Activated CD8-positive, alpha-beta memory T cell treated with anti-CD3 and anti-CD28 coated beads, Interleukin-2, amount 50 U/mL, for 24 hours (primary cell): ENCODE data around the gene BORCS5.

ENCODE experiments used
- DNase-seq: peaks from one replicate; pipeline ENCODE4 v3.0.0-alpha.2; 2020; ENCODE audit errors: extremely low read depth

BORCS5 gene

DNA sequence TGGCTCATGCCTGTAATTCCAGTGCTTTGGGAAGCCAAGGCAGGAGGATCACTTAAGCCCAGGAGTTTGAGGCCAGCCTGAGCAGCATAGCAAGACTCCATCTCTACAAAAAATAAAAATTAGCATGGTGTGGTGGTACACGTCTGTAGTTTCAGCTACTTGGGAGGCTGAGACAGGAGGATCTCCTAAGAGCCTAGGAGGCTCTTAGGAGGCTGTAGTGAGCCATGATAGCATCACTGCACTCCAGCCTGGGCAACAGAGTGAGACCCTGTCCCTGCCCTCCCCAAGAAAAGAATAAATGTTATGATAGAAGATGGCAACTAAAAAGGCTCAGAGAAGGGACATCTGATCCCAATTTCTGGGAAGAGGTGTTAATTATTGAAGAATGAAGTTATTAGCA lies 3.6 kb upstream of the BORCS5 start:
- DNase-seq = no peak

DNA sequence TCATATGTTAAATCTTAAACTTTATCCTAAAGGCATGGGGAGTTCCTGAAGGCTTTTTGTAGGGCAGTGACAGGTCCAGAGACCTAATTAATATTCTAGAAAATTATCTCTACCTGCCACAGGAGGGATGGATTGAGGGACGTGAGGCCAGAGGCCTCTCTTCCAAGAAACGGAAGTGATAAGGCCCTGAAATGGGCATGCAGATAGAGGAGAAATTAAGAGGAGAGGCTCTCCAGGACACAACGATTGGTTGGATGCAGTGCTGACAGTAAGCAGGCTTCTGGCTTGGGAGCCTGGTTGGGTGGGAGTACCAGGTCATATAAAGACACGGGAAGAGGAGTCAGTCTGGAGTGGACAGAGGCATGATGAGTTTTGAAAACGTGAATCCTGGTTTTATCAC lies 3.1 kb upstream of the BORCS5 start:
- no peak for DNase-seq

DNA sequence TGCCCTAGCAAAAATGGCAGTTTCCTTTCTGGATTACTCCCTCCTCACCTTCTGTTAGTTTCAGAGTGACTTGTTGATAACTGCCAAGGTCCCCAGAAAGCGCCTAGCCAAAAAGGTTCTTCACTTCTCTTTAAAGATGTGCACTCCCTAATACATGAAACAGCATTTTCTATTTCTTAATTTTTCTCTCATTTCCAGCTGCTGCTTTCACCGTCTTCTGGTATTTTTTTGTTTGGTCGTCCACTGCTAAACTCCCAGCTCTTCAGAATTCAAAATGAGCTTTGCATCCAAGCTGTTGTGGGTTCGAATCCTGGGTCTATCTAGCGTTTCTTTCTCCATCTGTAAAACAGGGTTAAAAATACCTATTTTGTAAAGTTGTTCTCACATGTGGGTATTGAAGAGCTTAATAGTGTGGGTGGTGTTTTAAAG lies 397 bp upstream of the BORCS5 start:
- no peak for DNase-seq

DNA sequence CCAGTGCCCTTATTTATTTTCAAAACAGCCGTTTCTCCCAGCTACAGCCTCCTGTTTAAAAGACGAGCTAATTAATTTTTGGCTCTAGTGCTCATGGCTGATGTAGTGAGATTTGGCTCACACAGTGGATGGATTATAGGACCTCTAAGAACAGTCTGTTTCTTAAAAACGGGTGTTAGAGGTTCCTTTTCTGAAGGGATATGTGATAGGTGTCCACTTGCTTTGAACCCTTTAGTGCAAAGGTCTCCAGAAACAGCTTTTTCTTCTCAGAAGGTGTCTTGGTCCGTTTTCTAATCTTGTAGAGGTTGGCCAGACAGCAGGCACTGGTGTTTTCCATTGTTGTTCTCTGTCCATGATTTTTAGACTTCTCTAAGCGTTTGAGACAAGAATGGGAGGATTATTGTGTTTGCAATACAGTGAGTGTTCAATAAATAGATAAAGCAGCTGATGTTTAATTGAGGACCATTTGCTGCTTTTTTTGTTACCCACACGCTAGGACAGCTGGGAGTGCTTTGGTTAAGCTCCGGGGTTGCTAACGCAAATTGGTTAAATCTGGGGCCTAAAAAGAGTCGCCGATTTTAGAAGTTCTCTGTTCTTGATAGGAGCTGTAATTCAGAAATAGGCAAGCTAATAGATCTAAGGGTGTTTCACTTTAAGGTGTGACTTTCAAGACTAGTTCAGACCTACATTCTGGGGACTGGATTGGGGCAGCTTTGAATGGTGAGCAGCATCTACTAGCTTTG lies 1.0 kb downstream of the BORCS5 start:
- no peak for DNase-seq

DNA sequence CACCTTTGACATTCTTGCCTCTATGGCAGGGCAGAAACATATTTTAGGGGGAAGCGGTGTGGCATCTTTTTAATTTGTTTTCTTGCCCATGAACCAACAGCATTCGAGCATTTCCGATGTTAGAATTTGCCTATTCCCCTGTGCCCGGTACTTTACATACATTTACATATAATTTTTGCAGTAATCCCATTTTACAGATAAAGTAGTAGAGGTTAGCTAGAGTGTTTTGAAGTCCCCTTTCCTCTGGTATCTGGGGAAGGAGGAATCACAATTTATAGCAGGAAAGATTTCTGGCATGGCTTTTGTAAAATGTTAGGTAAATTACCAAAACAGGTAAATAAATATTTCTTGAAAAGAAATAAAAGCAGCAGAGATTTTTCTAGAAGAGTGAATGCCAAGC lies 1.6 kb downstream of the BORCS5 start:
- no peak for DNase-seq

DNA sequence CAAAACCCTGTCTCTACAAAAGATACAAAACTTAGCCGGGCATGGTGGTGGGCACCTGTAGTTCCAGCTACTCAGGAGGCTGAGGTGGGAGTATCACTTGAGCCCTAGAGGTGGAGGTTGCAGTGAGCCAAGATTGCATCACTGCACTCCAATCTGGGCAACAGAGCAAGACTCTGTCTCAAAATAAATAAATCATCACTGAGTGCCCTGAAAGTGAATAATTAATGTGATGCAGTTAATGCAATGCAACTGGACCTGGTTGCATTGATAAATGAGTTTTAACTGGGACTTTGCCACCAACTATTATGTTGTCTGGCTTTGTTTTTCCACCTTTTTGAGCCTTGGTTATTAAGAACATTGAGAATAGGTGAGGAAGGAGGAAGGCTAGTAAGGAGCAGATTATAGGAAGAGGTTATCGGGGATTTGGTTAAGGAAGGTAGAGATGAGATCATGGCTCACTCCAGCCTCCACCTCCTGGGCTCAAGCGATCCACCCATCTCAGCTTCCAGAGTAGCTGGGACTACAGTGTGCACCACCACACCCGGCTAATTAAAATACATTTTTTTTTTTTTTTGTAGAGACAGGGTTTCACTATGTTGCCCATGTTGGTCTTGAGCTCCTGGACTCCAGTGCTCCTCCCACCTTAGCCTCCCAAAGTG lies 8.0 kb downstream of the BORCS5 start:
- DNase-seq = no peak

DNA sequence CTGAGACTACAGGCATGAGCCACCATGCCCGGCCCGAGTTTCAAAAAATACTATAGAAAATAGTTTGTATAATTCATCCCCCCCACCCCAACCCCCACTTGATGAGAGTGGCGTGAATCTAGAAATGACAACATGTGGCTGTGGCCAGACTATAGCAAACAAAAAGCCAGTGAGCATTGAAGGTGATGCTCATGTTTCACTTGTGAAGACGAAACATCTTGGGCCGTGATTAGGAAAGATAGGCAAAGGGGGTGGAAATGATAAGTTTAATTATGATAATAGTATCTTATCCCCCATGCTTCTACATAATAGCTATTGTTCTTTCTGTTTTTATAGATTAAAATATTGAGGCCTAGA lies 8.5 kb downstream of the BORCS5 start:
- DNase-seq = no peak

DNA sequence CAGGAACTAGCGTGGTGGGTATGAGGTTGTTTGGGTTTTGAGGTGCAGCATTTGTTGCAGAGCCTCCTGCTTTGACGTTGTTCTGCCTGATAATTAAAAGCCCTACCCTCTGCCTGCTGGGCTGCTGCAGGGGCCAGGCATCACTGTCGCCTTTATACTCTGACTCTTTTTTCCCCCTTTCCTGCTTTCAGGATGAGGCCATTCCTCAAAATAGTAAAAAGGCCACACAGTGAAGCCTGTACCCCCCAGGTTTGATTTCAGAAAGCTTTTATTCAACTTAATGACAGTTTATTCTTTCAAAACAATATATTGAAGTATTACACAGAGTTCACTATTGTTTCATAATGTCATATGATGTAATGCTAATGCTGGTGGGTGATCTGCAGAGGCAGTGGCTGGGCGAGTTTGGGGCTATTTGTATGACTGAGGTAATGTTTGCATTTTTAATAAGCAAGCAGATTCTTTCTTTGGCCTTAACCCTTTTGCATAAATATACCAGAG lies 9.1 kb downstream of the BORCS5 start:
- no peak for DNase-seq

DNA sequence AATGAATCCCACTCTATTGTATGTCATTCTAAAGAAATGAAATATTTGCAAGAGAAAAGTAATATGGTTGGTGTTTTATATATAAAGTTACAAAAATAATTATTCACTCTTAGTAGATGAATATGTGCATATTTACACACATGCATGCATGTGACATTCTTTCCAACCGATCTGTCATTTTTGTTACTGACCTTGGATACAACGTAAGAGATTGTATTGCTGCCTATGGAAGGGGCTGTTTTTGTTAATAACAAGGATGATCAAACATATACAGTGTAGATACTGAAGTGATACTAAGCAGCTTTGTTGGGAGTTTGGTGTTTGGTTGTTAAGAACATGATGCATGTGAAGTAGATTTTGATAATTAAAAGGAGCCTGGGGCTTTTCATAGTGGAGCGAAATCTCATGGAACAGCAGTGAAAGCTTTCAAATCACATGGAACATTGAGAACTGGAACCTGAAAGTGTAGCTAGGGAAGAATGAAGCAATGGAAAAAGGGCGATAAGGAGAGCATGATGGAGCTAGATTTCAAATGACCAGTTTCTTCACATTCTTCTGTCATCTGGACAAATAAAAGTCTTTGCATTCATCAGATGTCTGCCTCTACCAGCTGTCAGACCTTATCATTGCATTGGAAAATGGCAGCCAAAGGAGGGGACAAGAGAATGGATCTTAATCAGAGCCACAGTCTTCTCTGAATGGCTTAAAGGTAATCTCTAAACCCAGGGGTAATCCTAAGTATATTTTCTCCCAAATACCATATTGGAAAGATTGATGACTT lies 10.0 kb downstream of the BORCS5 start:
- DNase-seq = no peak

DNA sequence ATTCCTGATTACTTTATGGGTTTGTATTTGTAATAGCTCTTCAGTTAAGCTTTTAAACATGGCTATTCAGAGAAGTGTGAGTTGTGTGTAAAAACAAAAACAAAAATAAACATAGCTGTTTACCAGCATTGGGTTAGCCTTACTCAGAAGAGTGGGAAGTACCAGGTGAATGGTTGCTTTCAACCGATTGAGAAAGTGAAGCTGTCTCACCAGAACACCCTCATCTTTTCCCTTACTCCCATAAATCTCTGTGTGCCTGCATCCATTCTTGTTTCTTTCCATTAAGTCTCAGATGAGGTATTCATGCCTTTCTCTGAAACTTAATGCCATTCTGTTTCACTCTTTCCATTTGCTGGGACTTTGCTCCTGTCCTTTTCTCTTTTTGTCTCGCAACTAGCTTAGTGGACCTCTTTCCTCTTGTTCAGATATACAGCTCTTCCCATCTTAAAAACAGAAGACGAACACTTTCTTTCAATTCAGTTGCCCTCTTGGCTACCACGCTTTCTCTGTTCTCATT lies 10.7 kb downstream of the BORCS5 start:
- DNase-seq = no peak

DNA sequence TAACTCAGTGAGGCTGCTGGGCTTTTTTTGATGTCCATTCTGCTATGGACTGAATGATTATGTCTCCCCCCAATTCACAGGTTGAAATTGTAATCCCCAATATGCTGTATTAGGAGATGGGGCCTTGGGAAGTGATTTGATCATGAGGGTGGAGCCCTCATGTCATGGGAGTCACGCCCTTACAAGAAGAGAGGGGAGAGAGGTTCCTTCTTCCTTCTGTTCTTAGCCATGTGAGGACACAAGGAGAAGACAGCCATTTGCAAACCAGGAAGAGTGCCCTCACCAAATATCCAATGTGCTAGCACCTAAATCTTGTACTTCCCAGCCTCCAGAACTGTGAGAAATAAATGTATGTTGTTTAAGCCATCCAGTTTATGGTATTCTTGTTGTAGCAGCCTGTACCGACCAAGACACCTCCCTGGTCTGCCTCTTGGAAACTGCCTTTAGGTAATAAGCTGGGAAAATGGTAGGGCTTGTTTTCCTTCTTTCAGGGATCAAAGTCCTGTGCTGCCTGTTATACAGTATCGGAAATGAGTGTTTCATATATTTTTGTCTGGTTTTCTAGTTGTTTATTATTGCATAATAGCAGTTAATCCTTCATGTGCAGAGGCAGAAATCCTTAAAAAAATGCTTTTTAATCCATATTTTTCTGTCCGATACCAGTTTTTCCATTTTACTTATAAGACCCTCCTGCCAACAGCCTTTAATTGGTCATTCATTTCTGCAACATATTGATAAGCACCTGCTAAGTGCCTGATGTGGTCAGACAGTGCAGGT lies 16.3 kb downstream of the BORCS5 start:
- no peak for DNase-seq

DNA sequence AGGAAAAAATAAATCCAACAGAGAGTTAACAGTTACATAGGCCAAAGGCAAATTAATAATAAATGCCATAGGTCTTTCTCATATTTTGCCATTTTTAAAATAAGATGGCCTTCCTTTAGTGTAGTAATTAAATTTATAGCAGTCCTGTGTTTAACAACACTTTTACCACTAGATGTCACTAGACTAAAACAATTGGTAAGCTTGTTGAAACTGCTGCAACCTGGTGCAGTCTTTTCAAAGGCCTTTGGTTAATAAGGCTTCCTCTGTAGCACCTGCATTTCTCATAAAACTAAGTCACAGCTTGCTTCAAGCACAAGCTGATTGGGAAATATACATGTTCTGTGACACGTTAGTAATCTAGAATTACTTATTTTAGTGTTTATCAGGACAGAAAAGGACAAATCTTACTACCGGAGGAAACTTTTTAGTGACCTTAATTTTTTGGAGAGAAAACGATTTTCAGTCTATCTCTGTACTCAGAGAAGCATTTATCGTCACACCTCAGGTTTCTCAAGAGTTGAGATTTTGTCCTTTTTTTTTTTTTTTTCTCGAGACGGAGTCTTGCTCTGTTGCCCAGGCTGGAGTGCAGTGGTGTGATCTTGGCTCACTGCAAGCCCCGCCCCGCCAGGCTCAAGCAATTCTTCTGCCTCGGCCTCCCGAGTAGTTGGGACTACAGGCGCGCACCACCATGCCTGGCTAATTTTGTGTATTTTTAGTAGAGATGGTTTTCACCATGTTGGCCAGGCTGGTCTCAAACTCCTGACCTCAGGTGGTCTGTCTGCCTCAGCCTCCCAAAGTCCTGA lies 20.0 kb downstream of the BORCS5 start:
- DNase-seq = no peak

DNA sequence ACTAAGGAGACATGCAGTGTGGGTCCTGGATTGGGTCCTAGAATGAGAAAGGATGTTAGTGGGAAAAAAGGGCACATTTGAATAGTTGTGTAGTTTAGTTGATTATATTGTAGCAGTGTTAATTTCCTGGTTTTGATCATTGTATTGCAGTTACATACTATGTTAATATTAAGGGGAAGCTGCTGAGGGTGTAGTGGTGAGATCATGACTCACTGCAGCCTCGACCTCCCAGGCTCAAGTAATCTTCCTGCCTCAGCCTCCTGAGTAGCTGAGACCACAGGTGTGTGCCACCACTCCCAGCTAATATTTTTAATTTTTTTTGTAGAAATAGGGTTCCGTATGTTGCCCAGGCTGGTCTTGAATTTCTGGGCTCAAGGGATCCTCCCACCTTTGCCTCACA lies 21.7 kb downstream of the BORCS5 start:
- no peak for DNase-seq

DNA sequence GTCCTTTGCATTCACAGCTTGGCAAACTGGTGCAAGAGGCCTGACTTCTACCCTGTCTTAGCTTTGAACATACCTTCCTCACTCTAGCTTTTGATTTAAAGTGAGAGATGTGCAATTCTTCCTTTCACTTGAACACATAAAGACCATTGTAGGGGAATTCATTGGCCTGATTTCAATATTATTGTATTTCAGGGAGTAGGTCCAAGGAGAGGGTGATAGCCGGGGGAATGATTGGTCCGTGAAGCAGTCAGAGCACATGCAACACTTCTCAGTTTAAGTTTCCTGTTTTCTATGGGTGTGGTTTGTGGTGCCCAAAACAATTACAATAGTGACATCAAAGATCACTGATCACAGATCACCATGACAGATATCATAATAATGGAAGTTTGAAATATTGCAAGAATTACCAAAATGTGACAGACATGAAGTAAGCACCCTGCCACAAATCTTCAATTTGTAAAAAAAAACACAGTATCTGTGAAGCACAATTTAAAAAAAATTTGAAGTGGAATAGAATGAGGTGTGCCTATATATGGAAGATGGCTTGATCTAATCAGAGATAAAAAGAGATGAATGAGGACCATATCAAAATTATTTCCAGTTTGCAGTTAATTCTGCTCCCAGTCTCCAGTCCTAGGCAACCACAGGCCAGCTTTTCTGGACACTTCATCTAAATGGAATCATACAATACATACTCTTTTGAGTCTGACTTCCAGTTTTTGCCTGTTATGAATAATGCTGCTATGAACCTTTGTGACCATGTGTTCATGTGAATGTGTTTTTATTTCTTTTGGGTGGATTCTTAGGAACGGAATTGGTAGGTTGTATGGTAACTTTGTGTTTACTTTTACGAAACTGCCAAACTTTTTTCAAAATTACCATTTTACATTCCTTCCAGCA lies 23.2 kb downstream of the BORCS5 start:
- no peak for DNase-seq

DNA sequence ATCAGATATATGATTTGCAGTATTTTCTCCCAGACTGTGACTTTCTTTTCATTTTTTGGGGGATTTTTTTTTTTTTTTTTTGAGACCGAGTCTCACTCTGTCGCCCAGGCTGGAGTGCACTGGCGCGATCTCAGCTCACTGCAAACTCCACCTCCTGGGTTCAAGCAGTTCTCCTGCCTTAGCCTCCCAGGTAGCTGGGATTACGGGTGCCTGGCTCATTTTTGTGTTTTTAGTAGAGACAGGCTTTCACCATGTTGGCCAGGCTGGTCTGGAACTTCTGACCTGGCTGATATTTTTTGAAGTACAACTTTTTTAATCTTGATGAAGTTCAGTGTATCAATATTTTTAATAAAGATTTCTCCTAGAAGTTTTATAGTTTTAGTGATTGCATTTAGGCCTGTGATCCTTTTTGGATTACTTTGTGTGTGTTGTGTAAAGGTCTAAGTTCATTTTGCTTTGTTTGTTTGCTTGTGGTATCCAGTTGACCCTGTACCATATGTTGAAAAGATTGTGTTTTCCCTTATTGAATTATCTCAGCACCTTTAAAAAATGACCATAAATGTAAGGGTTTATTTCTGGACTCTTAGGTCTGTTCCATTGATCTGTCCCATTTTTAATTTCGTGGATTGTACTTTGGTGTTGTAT lies 24.2 kb downstream of the BORCS5 start:
- DNase-seq = no peak

DNA sequence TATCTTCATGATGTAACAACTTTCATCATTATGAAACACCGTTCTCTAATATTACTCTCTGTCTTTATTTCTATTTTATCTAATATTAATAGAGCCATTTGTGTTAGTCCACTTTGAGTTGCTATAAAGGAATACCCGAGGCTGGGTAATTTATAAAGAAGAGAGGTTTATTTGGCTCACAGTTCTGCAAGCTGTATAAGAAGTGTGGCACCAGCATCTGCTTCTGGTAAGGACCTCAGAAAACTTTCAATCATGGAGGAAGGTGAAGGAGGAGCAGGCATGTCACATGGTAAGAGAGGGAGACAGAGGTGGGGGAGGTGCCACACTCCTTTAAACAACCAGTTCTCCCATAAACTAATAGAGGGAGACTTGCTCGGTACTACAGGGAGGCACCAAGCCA lies 25.1 kb downstream of the BORCS5 start:
- DNase-seq = no peak

DNA sequence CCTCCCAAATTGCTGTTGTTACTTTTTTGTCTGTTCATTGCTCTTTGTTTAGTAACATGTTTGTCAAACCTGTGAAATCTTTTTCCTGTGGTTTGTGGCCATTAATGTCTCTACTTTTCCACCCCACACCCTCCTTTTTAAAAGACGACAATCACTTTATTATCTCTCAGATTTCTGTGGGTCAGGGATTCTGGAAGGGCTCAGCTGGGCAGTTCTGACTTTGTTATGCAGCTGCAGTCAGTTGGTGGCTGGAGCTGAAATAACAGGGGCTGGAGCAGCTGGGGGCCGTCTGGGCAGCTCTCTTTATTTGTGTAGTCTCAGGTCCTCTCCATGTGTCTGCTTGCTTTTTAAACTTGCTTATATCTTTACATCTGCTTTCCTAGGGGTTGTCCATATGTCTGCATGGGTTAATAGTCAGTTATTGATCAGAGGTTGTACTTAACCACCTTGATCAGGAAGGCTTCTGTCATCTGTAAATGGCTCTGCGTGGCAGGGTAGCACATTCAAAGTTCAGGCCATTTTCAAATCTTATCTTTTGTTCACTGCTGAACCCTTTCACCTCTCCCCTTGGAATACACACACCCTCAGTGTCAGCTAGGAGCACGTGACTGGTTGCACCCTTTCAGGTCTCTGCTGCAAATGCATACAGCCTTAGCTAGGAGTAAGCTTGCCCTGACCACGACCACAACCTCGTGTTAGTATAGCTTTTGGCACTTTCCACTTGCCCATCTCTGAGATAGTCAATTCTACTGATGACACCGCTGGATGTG lies 27.9 kb downstream of the BORCS5 start:
- no peak for DNase-seq

DNA sequence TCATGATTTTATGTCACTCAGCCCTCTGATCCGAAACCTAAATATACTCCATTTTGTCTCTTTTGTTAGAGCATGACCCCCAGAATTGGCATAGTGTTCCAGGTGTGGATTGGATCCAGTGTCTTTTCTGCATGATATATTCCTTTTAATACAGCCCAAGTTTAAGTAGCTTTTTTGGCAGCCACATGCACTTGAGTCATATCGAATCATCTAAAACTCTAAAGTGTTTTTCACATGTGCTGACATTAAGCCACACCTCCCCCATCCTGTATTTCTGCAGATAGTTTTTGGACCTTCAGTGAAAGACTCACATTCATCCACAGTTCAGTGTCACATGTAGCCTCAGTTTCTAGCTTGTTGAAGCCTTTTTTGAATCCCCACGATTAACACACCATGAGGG lies 30.6 kb downstream of the BORCS5 start:
- no peak for DNase-seq

DNA sequence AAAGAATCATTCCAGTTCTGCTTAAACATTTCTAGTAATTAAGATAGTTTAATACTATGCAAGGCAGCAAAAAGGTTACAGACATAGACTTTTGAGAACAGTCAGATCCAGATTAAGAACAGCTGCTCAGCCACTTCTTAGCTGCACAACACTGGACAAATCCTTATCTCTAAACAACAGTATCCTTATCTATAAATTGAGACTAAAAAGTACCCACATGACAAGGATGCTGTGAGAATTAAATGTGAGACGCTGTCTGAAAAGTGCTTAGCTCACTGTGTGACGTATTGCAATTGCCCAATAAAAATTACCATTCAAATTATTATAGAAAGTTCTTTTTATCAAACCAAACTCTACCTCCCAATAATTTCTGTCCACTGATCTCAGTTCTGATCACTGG lies 35.5 kb downstream of the BORCS5 start:
- no peak for DNase-seq
